Activated CD8-positive, alpha-beta memory T cell treated with anti-CD3 and anti-CD28 coated beads, Interleukin-2, amount 50 U/mL, for 1 hour (primary cell): ENCODE measurements around the gene SELL.
"Not testable (repeated sequence)": the region's sequence is repeated elsewhere in the genome, so short reads cannot be mapped to it uniquely, and the experiment has no call there.

Experiments
- DNase-seq: peaks from one replicate; pipeline ENCODE4 v3.0.0-alpha.2; 2020; ENCODE audit errors: extremely low read depth

The SELL gene

DNA sequence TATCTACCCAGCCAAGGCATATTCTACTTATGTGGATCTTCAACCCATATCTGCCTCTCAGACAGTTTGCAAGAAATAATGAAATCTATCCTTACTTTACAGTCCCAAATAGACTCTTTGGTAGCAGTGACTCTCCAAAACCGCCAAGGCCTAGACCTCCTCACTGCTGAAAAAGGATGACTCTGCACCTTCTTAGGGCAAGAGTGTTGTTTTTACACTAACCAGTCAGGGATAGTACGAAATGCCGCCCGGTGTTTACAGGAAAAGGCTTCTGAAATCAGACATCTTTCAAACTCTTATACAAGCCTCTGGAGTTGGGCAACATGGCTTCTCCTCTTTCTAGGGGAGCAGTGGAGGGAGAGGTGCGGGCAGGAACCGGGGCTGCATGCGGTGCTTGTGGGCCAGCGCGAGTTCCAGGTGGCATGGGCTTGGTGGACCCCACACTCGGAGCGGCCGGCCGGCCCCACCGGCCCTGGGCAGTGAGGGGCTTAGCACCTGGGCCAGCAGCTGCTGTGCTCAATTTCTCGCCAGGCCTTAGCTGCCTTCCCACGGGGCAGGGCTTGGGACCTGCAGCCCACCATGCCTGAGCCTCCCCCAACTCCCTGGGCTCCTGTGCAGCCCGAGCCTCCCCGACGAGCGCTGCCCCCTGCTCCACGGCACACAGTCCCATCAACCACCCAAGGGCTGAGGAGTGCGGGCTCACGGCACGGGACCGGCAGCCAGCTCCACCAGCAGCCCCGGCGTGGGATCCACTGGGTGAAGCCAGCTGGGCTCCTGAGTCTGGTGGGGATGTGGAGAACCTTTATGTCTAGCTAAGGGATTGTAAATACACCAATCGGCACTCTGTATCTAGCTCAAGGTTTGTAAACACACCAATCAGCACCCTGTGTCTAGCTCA, 43.5 kb downstream of the SELL start:
- not testable (repeated sequence) for DNase-seq

DNA sequence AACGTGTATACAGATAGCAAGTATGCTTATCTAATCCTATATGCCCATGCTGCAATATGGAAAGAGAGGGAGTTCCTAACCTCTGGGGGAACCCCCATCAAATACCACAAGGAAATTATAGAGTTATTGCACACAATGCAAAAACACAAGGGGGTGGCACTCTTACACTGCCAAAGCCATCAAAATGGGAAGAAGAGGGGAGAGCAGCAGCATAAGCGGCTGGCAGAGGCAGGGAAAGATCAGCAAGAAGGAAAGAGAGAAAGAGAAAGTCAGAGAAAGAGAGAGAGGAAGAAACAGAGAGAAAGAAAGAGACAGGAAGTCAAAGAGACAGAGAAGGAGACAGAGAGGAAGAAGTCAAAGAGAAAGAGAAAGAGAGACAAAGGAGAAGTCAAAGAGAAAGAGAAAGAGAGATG, 44.2 kb downstream of the SELL start:
- not testable (repeated sequence) for DNase-seq

DNA sequence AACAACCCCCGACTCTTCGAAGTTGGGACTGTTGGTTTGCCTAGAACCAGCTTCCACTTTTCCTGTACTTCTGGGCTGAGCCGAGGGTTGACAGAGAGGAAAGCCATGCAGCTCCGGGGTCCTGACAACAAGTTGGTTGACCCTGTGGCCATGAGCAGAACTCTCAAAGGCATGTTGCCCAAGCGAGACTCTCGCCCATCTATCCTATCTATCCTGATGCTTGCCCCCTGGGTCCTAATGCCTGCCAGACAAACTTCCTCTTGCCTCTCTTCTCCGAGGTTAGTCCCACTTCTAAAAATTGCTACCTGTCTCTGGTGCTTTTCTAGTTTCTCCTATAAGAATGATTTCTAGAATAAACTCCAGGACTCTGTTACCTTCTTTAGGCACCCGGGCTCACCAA, 48.7 kb downstream of the SELL start:
- DNase-seq, result not testable (repeated sequence)

DNA sequence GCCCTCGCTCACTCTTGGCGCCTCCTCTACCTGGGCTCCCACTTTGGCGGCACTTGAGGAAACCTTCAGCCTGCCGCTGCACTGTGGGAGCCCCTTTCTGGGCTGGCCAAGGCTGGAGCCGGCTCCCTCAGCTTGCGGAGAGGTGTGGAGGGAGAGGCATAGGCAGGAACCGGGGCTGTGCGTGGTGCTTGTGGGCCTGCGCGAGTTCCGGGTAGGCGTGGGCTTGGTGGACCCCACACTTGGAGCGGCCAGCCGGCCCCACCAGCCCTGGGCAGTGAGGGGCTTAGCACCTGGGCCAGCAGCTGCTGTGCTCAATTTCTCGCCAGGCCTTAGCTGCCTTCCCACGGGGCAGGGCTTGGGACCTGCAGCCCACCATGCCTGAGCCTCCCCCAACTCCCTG, 50.4 kb downstream of the SELL start:
- DNase-seq, result not testable (repeated sequence)

DNA sequence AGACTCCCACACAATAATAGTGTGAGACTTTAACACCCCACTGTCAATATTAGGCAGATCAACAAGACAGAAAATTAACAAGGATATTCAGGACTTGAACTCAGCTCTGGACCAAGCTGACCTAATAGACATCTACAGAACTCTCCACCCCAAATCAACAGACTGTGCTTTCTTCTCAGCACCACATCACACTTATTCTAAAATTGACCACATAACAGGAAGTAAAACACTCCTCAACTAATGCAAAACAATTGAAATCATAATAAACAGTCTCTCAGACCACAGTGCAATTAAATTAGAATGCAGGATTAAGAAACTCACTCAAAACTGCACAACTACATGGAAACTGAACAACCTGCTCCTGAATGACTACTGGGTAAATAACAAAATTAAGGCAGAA, 52.6 kb downstream of the SELL start:
- not testable (repeated sequence) for DNase-seq

DNA sequence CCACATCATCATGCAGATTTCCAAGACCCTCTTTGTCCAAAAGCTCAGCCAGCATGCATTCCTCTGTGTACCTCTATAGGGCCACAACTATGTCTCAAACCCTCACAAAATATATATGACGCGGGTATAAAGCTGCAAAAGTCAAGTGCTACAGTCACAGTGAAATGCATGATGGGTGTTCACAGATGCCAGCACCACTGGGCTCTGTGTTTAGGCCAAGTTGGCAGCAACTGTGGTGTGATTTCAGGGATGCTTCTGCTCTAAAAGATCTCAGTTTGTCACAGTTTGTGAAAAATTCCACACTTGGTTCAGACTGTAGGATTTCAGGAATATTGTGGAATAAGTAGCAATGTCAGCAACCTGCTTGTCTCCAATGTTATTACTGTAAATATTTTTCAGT, 57.5 kb downstream of the SELL start:
- DNase-seq, result no peak

DNA sequence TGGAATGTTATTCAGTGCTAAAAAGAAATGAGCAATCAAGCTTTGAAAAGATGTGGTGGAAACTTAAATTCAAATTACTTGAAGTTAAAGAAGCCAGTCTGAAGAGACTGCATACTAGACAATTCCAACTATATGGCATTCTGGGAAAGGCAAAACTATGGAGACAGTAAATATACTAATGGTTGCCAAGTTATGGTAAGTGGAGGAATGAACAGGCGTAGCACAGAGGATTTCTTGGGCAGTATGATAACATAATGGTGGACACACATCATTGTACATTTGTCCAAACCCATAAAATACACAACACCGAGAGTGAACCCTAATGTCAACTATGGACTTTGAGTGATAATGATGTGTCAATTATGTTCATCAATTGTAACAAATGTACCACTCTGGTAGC, 60.4 kb downstream of the SELL start:
- no peak for DNase-seq

DNA sequence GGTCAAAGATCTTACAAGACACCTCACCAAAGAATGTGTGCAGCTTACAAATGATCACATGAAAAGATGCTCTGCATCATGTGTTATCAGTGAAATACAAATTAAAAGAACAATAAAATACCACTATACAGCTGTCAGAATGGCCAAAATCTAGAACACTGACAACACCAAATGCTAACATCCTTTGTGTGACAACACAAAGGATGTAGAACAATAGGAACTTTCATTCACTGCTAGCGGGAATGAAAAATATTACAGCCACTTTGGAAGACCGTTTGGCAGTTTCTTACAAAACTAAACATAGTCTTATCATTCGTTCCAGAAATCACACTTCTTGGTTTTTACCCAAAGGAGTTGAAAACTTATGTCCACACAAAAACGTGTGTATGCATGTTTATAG, 60.9 kb downstream of the SELL start:
- no peak for DNase-seq

DNA sequence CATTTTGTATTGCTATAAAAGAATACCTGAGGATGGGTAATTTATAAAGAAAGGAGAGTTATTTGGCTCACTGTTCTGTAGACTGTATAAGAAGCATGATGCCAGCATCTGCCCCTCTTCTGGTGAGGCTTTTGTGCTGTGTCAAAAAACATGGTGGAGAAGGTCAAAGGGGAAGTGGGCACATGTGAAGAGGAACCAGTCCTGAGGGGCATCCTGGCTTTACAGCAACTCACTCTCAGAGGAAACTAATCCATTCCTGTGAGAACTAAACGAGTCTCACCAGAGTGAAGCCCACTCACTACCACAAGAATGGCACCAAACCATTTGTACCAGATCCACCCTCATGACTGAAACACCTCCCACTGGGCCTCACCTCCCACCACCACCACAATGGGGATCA, 62.7 kb downstream of the SELL start:
- no peak for DNase-seq

DNA sequence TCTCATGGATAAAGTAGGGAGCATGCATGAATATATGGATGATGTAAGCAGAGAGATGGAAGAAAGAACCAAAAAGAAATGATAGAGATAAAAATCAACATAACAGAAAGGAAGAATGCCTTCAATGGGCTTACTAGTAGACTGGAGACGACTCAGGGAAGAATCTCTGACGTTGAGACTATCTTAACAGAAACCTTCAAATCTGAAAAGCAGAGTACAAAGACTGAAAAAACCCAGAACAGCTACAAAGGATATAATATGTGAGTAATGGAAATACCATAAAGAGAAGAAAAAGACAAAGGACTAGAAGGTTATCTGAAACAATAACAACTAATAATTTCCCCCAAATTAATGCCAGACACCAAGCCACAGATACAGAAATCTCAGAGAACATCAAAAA, 63.2 kb downstream of the SELL start:
- DNase-seq, result no peak

DNA sequence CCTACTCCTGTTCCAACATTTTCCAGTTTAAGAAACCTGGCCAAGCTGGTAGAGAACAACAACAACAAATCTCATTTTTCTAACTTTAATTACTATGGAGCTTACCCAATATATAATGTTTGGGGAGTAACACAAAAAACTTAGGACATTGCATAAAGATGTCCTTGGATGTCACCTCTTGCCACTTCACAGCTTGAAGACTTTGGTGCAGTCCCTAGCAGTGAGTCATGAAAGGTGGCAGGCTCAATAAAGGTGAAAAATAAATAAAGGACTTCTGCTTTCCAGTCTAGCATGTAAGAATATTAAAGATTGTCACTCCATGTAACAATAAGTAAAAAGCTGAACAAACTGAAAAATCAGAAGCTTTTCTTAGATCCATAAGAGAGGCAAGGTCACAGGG, 63.9 kb downstream of the SELL start:
- DNase-seq, result no peak

DNA sequence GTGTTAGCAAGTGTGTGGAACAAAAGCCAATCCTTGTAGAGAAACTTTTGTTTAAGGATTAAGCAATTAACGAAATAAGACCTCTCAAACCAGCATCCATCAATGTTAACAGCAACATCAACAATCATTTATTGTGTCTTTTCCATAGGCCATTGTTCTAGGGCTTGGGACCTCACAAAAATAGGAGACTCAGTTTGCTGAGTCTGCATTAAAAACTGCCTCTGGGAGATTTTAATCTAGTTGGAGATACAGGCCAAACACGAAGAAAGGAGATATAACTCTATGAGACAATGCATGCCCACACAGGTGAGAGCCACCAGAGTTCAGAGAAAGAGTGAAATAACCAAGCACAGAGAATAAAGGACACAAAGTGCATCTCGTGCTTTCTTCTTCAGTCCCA, 67.1 kb downstream of the SELL start:
- DNase-seq, result no peak
